Measurements from ENCODE around the gene GIPC1. TPM values are rescaled to one million over a fixed set of nuclear protein-coding genes. Genes with fewer than 3 reads are reported as not detected.

GIPC1 gene
- total and polyA plus RNA-seq, 2 of the 4 experiments (the other 2 are of a cell fraction) = 74.2 to 133 TPM

- H2AFZ ChIP-seq (replicated peaks; ENCODE audit: low read length, poor library complexity) = peak overlapping the region; percentile 92
- H3K4me3 ChIP-seq (ENCODE audit: insufficient read depth, low read depth, low read length) = no peak overlapping the region
- no peak for DNase-seq
- TF ChIP-seq CHD1 (IDR thresholded peaks at IDR 0.05; ENCODE audit: low read depth, low read length) = no peak
- peaks cover 11% of the 10 kb centered on the region for H3K9me1 ChIP-seq (ENCODE audit: insufficient read depth, low read length)
- H3K27ac ChIP-seq (ENCODE audit: insufficient read depth, low read length) = no peak overlapping the region
- ChIA-PET POLR2A (ENCODE audit: unreplicated experiment) (no interaction called here), CTCF (no interaction called here)
- H2AK5ac ChIP-seq (ENCODE audit: low read depth, low read length) = peak overlapping the region; percentile 6; the same call in 1 of the 2 replicates
- H4K8ac ChIP-seq (ENCODE audit: low read depth in 2 of 2, low read length in 2 of 2) = peak overlapping the region; percentile 45 to 61; a peak in 3 of 4 replicates
- peak overlapping the region; percentile 13 for H2AK9ac ChIP-seq (replicated peaks; ENCODE audit: low read depth, low read length, poor library complexity)
- no peak for ATAC-seq (ENCODE audit: low read depth)
- H3K14ac ChIP-seq (replicated peaks; ENCODE audit: low read depth, low read length) = peak overlapping the region; percentile 1; the same call in 1 of the 2 replicates
- WGBS, 2 experiments (ENCODE audit: extremely low coverage in 2 of 2, insufficient read length in 1 of 2) = 57% methylated on average over 5 of the region's 7 CpGs; no CpG with 5 or more reads in 1 of the 2 experiments
- H4K20me1 ChIP-seq (ENCODE audit: insufficient read depth, low read length) = peaks cover 21% of the 10 kb centered on the region
- no peak overlapping the region for H2BK20ac ChIP-seq (ENCODE audit: low read depth, low read length)
- no peaks in the 10 kb centered on the region for H3K27me3 ChIP-seq (ENCODE audit: control insufficient read depth, insufficient read depth, low read length)
- peak overlapping the region; percentile 88 for H3K4me2 ChIP-seq (ENCODE audit: low read depth, low read length)
- H3K4ac ChIP-seq (ENCODE audit: low read depth, low read length) = peak overlapping the region; percentile 44; the same call in 1 of the 2 replicates
- no peak overlapping the region for H3K23ac ChIP-seq (ENCODE audit: low read depth, low read length)
- H2BK5ac ChIP-seq (ENCODE audit: low read depth, low read length, poor library complexity, severe bottlenecking) = peak overlapping the region; percentile 34
- intact Hi-C loops (cut with micrococcal nuclease) = no loop called here
- H2BK120ac ChIP-seq (ENCODE audit: low read depth, low read length) = peak overlapping the region; percentile 28; the same call in 1 of the 2 replicates
- H2BK15ac ChIP-seq (ENCODE audit: low read depth, low read length) = 0 out of 3 replicates have a peak overlapping the region, but pooled peaks have one; percentile 12
- no peaks in the 10 kb centered on the region for H3K9me3 ChIP-seq (ENCODE audit: control insufficient read depth, insufficient read depth, low read length)
- H4K91ac ChIP-seq (ENCODE audit: insufficient read depth, low read depth, low read length) = no peak overlapping the region; the same call in 1 of the 2 replicates
- peaks cover 16 to 31% of the 10 kb centered on the region in 2 experiments for H3K79me1 ChIP-seq (ENCODE audit: low read depth in 1 of 2, low read length in 2 of 2)
- no peak overlapping the region for H3K18ac ChIP-seq (ENCODE audit: low read depth, low read length)
- peak overlapping the region; percentile 18; the same call in 1 of the 2 replicates for H4K5ac ChIP-seq (ENCODE audit: low read depth, low read length)
- no TSS peak for BruUV-seq (replicated peaks)
- H3K4me1 ChIP-seq (ENCODE audit: control insufficient read depth, insufficient read depth, low read length) = peaks cover 8% of the 10 kb centered on the region
- dilution Hi-C loops (cut with HindIII; ENCODE audit: low sequenced_read_pairs, unreplicated experiment) = no loop called here
- in situ Hi-C loops (cut with MboI; ENCODE audit: low sequenced_read_pairs) = no loop called here
- H3K56ac ChIP-seq (ENCODE audit: extremely low read depth, insufficient read depth, low read length) = no peak overlapping the region
- H3K9ac ChIP-seq (ENCODE audit: low read depth, low read length) = no peak overlapping the region
- H3K36me3 ChIP-seq (ENCODE audit: control insufficient read depth, insufficient read depth, low read length) = peaks cover 7% of the 10 kb centered on the region; the same call in 1 of the 2 replicates
Observed at GRCh38 chr19:14496834-14497227, 904 bp upstream of the GIPC1 start.
